GM23338 (cell line): ENCODE data around the gene TAC3. TPM values are rescaled to one million over a fixed set of nuclear protein-coding genes. Genes with fewer than 3 reads are reported as not detected.
"Not testable (repeated sequence)": the region's sequence is repeated elsewhere in the genome, so short reads cannot be mapped to it uniquely, and the experiment has no call there.

Source experiments
- ATAC-seq: fragments of 200-7000 bp; cut with Tn5 transposase; 3 replicates; pipeline ENCODE4 v1.9.1; 2020
- DNase-seq: peaks from one replicate; pipeline ENCODE4 v3.0.0-alpha.2; 2015; ENCODE audit warnings: low spot score
- H2AFZ ChIP-seq: fragments of 200-600 bp; sonication (generic); 2 replicates; pipeline ENCODE4 v1.8.0; 2016; ENCODE audit warnings: antibody characterized with exemption, mild to moderate bottlenecking, moderate library complexity
- H3F3A ChIP-seq: fragments of 200-600 bp; sonication (generic); replicated peaks from 2 replicates; pipeline ENCODE4 v1.8.0; 2017; ENCODE audit warnings: antibody characterized with exemption, mixed run types, low read depth
- H3K27ac ChIP-seq: fragments of 200-600 bp; sonication (generic); 2 replicates; pipeline ENCODE4 v1.6.1; 2016; ENCODE audit warnings: low read depth
- H3K27me3 ChIP-seq: fragments of 200-600 bp; sonication (generic); 2 replicates; pipeline ENCODE4 v1.8.0; 2016; ENCODE audit warnings: mild to moderate bottlenecking, mixed run types, moderate library complexity; ENCODE audit not compliant: insufficient read depth
- H3K36me3 ChIP-seq: fragments of 200-600 bp; sonication (generic); 2 replicates; pipeline ENCODE4 v1.8.0; 2016; ENCODE audit warnings: mild to moderate bottlenecking; ENCODE audit not compliant: insufficient read depth
- H3K4me1 ChIP-seq: fragments of 200-600 bp; sonication (generic); 2 replicates; pipeline ENCODE4 v1.8.0; 2016; ENCODE audit warnings: mild to moderate bottlenecking, moderate library complexity; ENCODE audit not compliant: insufficient read depth
- H3K4me2 ChIP-seq: fragments of 200-600 bp; sonication (generic); 2 replicates; pipeline ENCODE4 v1.7.1; 2017; ENCODE audit warnings: mixed run types
- H3K4me3 ChIP-seq: fragments of 200-600 bp; sonication (generic); 2 replicates; pipeline ENCODE4 v1.6.1; 2016; ENCODE audit warnings: mixed run types
- H3K79me2 ChIP-seq: fragments of 200-600 bp; sonication (generic); replicated peaks from 2 replicates; pipeline ENCODE4 v1.8.0; 2017; ENCODE audit warnings: mild to moderate bottlenecking; ENCODE audit not compliant: insufficient read depth
- H3K9me2 ChIP-seq: fragments of 200-600 bp; sonication (generic); 2 replicates; pipeline ENCODE4 v1.8.0; 2017; ENCODE audit not compliant: insufficient read depth
- H4K20me1 ChIP-seq: fragments of 200-600 bp; sonication (generic); replicated peaks from 2 replicates; pipeline ENCODE4 v1.8.0; 2017; ENCODE audit warnings: mild to moderate bottlenecking; ENCODE audit not compliant: insufficient read depth
- H3K27ac Mint-ChIP-seq: 2 replicates; pipeline ENCODE4 v1.8.0; 2020; ENCODE audit warnings: inconsistent platforms, mild to moderate bottlenecking, moderate library complexity, mixed read lengths
- H3K27me3 Mint-ChIP-seq: 3 replicates; pipeline ENCODE4 v1.8.0; 2022; ENCODE audit warnings: low read depth, mild to moderate bottlenecking, moderate library complexity, mixed read lengths, inconsistent platforms; ENCODE audit not compliant: insufficient read depth, poor library complexity
- H3K36me3 Mint-ChIP-seq: 3 replicates; pipeline ENCODE4 v1.8.0; 2021; ENCODE audit warnings: low read depth, mild to moderate bottlenecking, inconsistent platforms, moderate library complexity, mixed read lengths
- H3K4me1 Mint-ChIP-seq: 3 replicates; pipeline ENCODE4 v1.8.0; 2020; ENCODE audit warnings: mild to moderate bottlenecking, inconsistent platforms, mixed read lengths
- H3K4me3 Mint-ChIP-seq: 3 replicates; pipeline ENCODE4 v1.8.0; 2021; ENCODE audit warnings: moderate library complexity, mild to moderate bottlenecking, inconsistent platforms, mixed read lengths
- H3K9me3 Mint-ChIP-seq: 3 replicates; pipeline ENCODE4 v1.8.0; 2020; ENCODE audit warnings: moderate library complexity, mild to moderate bottlenecking, inconsistent platforms, mixed read lengths
- CTCF ChIP-seq, 2 experiments: fragments of 200-600 bp in 1 of 2; sonication (generic) in 1 of 2; conservative IDR thresholded peaks; 2 replicates each; pipeline versions ENCODE4 v1.5.1 to v1.6.1; 2016 to 2017; ENCODE audit warnings: antibody characterized with exemption in 2 of 2, low read depth in 2 of 2, mild to moderate bottlenecking in 2 of 2, moderate library complexity in 1 of 2
- EZH2phosphoT487 ChIP-seq: fragments of 200-600 bp; sonication (generic); IDR thresholded peaks from one replicate; pipeline ENCODE4 v1.8.1; 2018; ENCODE audit warnings: antibody characterized with exemption; ENCODE audit not compliant: unreplicated experiment
- JUNB ChIP-seq: IDR thresholded peaks from one replicate; pipeline ENCODE4 v1.6.1; 2016; ENCODE audit warnings: antibody characterized with exemption; ENCODE audit not compliant: unreplicated experiment
- REST ChIP-seq: IDR thresholded peaks from one replicate; pipeline ENCODE4 v1.6.1; 2018; ENCODE audit warnings: antibody characterized with exemption; ENCODE audit not compliant: unreplicated experiment
- STAT1 ChIP-seq: IDR thresholded peaks from one replicate; pipeline ENCODE4 v1.6.1; 2016; ENCODE audit warnings: antibody characterized with exemption; ENCODE audit not compliant: unreplicated experiment
- ZNF114 ChIP-seq: fragments of 250-450 bp; sonication (Bioruptor Pico); IDR thresholded peaks from 2 replicates; pipeline ENCODE4 v1.5.0; 2020; ENCODE audit warnings: mild to moderate bottlenecking, moderate library complexity
- polyA plus RNA-seq: library from polyadenylated mRNA; unstranded; fragments of >200 nt; fragmentation: Nextera tagmentation; extraction: Ambion mirVana; gene quantifications from 2 replicates; pipeline ENCODE4 v1.2.1, GENCODE V29; 2016
- total RNA-seq: library from RNA; depleted of rRNA; stranded (reverse); fragments of >200 nt; shearing (Covaris generic); gene quantifications from 2 replicates; pipeline ENCODE4 v1.2.3, GENCODE V29; 2014

TAC3 gene
- total and polyA plus RNA-seq, 2 experiments from 2014 or later, result 11.9 to 35.1 TPM

DNA sequence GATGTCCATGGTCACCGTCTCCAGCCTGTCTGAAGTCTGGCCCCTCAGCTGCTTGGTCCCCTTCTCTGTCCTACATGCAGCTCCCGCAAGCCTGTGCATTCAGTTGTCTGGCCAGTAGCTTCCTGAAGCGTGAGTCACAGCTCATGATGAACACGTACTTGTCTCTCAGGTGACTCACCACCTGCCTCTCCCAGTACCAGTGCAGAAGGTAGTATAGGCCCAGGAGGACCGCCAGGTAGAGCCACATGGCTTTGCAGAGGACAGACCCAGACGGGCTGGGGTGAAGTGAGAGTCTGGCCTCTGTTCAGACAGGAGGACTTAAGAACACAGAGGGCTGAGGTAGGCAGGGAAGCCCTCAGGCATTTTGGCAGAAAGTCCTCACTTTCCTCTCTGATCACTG is 30.6 kb downstream of the TAC3 start:
- not testable (repeated sequence) for H3F3A ChIP-seq, H3K4me3 ChIP-seq, DNase-seq, H3K9me2 ChIP-seq, H3K36me3 ChIP-seq, H3K9me3 Mint-ChIP-seq, ATAC-seq, H4K20me1 ChIP-seq, H3K27me3 ChIP-seq, H3K4me2 ChIP-seq, H3K4me1 Mint-ChIP-seq, H3K27ac ChIP-seq, H3K4me3 Mint-ChIP-seq, H3K79me2 ChIP-seq, H3K36me3 Mint-ChIP-seq, H3K27ac Mint-ChIP-seq, H2AFZ ChIP-seq
- peaks cover 10% of the 10 kb centered on the region for H3K4me1 ChIP-seq
- H3K27me3 Mint-ChIP-seq, result peaks cover 14% of the 10 kb centered on the region

DNA sequence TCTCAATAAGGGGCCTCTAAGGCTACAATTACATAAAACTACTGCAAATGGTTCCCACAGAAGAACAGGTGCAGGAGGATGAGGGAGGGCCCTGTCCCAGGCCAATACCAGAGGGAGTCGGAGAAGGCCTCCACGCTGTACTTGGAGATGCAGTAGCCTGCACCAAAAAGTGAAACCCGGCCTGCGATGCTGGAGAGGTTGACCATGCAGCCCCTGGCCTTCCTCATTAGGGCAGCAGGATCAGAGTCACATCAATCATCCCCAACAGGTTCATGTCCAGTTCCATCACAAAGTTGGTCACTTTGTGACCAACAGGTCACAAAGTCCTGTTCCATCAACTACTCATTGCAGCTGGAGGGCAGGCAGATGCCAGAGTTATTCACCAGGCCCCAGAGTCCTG is 32.9 kb downstream of the TAC3 start:
- H4K20me1 ChIP-seq, result no peaks in the 10 kb centered on the region
- Mint-ChIP-seq H3K36me3 (peaks cover 5% of the 10 kb centered on the region; the same call in 1 of the 3 replicates), H3K9me3 (0 out of 3 replicates have a peak, but pooled peaks cover under 1% of the 10 kb centered on the region), H3K27me3 (peaks cover 15% of the 10 kb centered on the region), H3K4me3 (no peak overlapping the region), H3K4me1 (peaks cover 8% of the 10 kb centered on the region), H3K27ac (no peak overlapping the region)
- DNase-seq, result no peak
- H3K4me3 ChIP-seq, result no peak overlapping the region
- H3K36me3 ChIP-seq, result no peaks in the 10 kb centered on the region
- H3K27ac ChIP-seq, result no peak overlapping the region
- H3K9me2 ChIP-seq, result peaks cover 17% of the 10 kb centered on the region
- TF ChIP-seq JUNB, result no peak
- TF ChIP-seq ZNF114 (CRISPR knock-in tag), result no peak
- TF ChIP-seq STAT1, result no peak
- TF ChIP-seq REST, result no peak
- TF ChIP-seq EZH2phosphoT487, result no peak
- TF ChIP-seq CTCF (conservative IDR thresholded peaks at IDR 0.05; ENCODE audit: low read depth in 2 of 2), result no peak
- H3K4me1 ChIP-seq, result peaks cover 8% of the 10 kb centered on the region
- no peaks in the 10 kb centered on the region for H3K79me2 ChIP-seq
- no peak overlapping the region for H3K4me2 ChIP-seq
- no peaks in the 10 kb centered on the region for H3F3A ChIP-seq
- H3K27me3 ChIP-seq, result no peaks in the 10 kb centered on the region
- no peak overlapping the region for H2AFZ ChIP-seq
- ATAC-seq, result no peak

DNA sequence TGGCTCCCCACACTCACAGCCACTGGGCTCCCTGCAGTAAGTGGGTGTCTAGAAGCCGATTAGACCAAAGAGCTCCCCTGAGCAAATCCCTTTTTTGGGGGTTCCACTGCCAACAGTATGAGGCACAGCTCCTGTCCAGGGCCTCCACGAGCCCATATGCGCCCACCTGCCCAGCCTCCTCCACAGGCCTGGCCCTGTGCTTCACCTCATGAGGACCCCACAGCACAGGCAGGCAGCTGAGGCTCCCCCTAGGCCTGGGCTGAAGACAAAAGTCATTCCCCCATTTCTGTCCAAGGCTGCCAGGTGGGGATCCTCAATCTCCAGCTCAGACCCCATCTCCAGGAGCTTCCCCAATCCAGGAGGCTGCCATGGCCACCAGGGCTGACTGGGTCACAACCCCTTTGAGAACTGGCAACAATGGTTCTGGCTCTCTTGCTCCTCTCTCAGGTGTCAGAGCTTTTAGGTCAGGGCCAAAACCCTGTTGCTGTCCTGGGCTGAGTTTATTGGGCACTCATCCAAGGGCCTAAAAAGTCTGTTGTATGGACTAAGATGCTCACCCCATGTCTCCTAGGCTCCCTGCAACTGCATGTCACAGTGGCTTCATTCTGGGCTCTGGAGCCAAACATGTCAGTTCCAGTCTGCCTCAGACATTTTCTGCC is 33.6 kb downstream of the TAC3 start:
- DNase-seq, ATAC-seq, H4K20me1 ChIP-seq, H3K36me3 ChIP-seq, H3K4me3 ChIP-seq, H3K79me2 ChIP-seq, H3K36me3 Mint-ChIP-seq, H3K27ac Mint-ChIP-seq, H3K4me3 Mint-ChIP-seq, H3F3A ChIP-seq, H3K9me3 Mint-ChIP-seq, H3K4me1 Mint-ChIP-seq, H3K27me3 ChIP-seq, H3K4me2 ChIP-seq, H3K27ac ChIP-seq, H2AFZ ChIP-seq, H3K4me1 ChIP-seq: not testable (repeated sequence)
- peaks cover 15% of the 10 kb centered on the region for H3K27me3 Mint-ChIP-seq
- H3K9me2 ChIP-seq, result peaks cover 17% of the 10 kb centered on the region
